Panc1 (cell line): ENCODE measurements around the gene RAD51D. TPM values are rescaled to one million over a fixed set of nuclear protein-coding genes. Genes with fewer than 3 reads are reported as not detected.

Experiments used
- ATAC-seq: fragments of 200-7000 bp; cut with Tn5 transposase; 2 replicates; pipeline ENCODE4 v1.9.1; 2020; ENCODE audit warnings: mild to moderate bottlenecking, moderate library complexity
- BruUV-seq: library from RNA; stranded (reverse); fragments of 400-500 nt; replicated peaks from 2 replicates; lab custom pipeline; 2021; lab: Mats Ljungman, UMichigan
- CTCF ChIA-PET: fragments of 300-600 bp; sonication (Branson Sonifier 250); formaldehyde crosslinking; loops from one replicate; lab custom pipeline; 2022; ENCODE audit warnings: antibody characterized with exemption; lab: Charles Lee
- POLR2A ChIA-PET: fragments of 300-600 bp; sonication (Branson Sonifier 250); formaldehyde crosslinking; loops from one replicate; lab custom pipeline; 2022; ENCODE audit warnings: antibody characterized with exemption; lab: Charles Lee
- DNase-seq: peaks from one replicate; pipeline ENCODE4 v3.0.0-alpha.2; 2010; ENCODE audit warnings: low read depth, low spot score
- H3K27ac ChIP-seq: 2 replicates; pipeline ENCODE4 v1.5.1; 2011; ENCODE audit warnings: mild to moderate bottlenecking, low read length, inconsistent platforms
- H3K27me3 ChIP-seq: fragments of 200-500 bp; sonication (Bioruptor generic); 2 replicates; pipeline ENCODE4 v1.6.0; 2014; ENCODE audit warnings: low read length, inconsistent platforms; ENCODE audit not compliant: control insufficient read depth, insufficient read depth
- H3K36me3 ChIP-seq: fragments of 200-500 bp; sonication (Bioruptor generic); 2 replicates; pipeline ENCODE4 v1.5.1; 2014; ENCODE audit warnings: inconsistent platforms, mild to moderate bottlenecking, low read length, moderate library complexity; ENCODE audit not compliant: control insufficient read depth, insufficient read depth
- H3K4me1 ChIP-seq: 2 replicates; pipeline ENCODE4 v1.5.1; 2011; ENCODE audit warnings: inconsistent platforms, mild to moderate bottlenecking, low read length, moderate library complexity; ENCODE audit not compliant: control insufficient read depth, insufficient read depth
- H3K4me3 ChIP-seq, 2 experiments: 2 replicates each; pipeline ENCODE4 v1.5.1; 2011 to 2012; ENCODE audit warnings: low read depth in 2 of 2, low read length in 2 of 2, mild to moderate bottlenecking in 2 of 2, inconsistent platforms in 1 of 2, moderate library complexity in 1 of 2
- H3K9me3 ChIP-seq: fragments of 200-500 bp; sonication (Bioruptor generic); 2 replicates; pipeline ENCODE4 v1.5.1; 2014; ENCODE audit warnings: low read depth, mild to moderate bottlenecking, inconsistent platforms, low read length, moderate library complexity; ENCODE audit not compliant: control insufficient read depth, insufficient read depth
- POLR2AphosphoS5 ChIP-seq: IDR thresholded peaks from 2 replicates; pipeline ENCODE4 v1.6.1; 2012; ENCODE audit warnings: mild to moderate bottlenecking, low read depth, low read length, moderate library complexity
- SIN3A ChIP-seq: IDR thresholded peaks from 2 replicates; pipeline ENCODE4 v1.6.1; 2012; ENCODE audit warnings: low read depth, mild to moderate bottlenecking, low read length, moderate library complexity, borderline replicate concordance; ENCODE audit not compliant: insufficient read depth
- TCF7L2 ChIP-seq: IDR thresholded peaks from 2 replicates; pipeline ENCODE4 v1.6.1; 2011; ENCODE audit warnings: mild to moderate bottlenecking, low read depth, low read length, inconsistent platforms
- in situ Hi-C: cut with HindIII; loops from 2 replicates; pipeline ENCODE4 v1.10.0; 2016; ENCODE audit warnings: low sequenced_read_pairs, low pct_unique_long_range_greater_than_20kb
- intact Hi-C: fragments of 100-400 bp; cut with micrococcal nuclease; formaldehyde crosslinking; loops from one replicate; pipeline ENCODE4 v1.10.0; 2022; ENCODE audit not compliant: unreplicated experiment
- total RNA-seq: library from RNA; stranded (reverse); gene quantifications from one replicate; pipeline ENCODE4 v1.2.1, GENCODE V29; 2021; ENCODE audit not compliant: unreplicated experiment
- TF ChIP-seq, protein P1 (sequence below), 2 experiments: IDR thresholded peaks; 2 replicates each; pipeline ENCODE4 v1.6.1; 2011 to 2012; ENCODE audit warnings: low read depth in 2 of 2, control low read depth in 1 of 2, low read length in 1 of 2, mild to moderate bottlenecking in 1 of 2, moderate library complexity in 1 of 2; ENCODE audit not compliant: insufficient read depth in 1 of 2
- TF ChIP-seq, protein P2 (sequence below): fragments of 450-650 bp; IDR thresholded peaks from 2 replicates; pipeline ENCODE4 v1.5.1; 2017; ENCODE audit warnings: mild to moderate bottlenecking

Gene RAD51D
- total RNA-seq, 1 experiment from 2014 or later: 25.9 TPM

DNA sequence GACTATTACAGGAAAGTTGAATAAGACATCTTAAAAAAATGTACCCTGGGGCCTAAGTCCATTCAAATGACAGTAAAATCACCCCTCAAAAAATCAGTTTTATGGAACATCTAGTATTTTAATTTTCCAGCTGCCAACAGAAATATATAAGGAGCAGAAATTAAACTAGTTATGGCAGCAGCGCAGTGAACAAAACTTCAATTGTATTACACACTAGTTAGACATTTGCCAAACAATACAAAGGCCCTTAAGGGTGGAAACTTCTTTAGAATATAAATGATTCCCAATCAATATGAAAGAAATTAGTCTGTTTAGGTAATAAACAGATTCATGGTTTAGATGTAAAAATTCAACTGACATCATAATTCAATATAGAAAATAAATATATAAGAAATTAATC lies 38.0 kb downstream of the RAD51D start:
- peaks cover 36% of the 10 kb centered on the region for H3K4me1 ChIP-seq
- DNase-seq (no peak), ATAC-seq (no peak)
- TF ChIP-seq SIN3A (no peak), POLR2AphosphoS5 (no peak), TCF7L2 (no peak)
- TF ChIP-seq, protein P1, sequence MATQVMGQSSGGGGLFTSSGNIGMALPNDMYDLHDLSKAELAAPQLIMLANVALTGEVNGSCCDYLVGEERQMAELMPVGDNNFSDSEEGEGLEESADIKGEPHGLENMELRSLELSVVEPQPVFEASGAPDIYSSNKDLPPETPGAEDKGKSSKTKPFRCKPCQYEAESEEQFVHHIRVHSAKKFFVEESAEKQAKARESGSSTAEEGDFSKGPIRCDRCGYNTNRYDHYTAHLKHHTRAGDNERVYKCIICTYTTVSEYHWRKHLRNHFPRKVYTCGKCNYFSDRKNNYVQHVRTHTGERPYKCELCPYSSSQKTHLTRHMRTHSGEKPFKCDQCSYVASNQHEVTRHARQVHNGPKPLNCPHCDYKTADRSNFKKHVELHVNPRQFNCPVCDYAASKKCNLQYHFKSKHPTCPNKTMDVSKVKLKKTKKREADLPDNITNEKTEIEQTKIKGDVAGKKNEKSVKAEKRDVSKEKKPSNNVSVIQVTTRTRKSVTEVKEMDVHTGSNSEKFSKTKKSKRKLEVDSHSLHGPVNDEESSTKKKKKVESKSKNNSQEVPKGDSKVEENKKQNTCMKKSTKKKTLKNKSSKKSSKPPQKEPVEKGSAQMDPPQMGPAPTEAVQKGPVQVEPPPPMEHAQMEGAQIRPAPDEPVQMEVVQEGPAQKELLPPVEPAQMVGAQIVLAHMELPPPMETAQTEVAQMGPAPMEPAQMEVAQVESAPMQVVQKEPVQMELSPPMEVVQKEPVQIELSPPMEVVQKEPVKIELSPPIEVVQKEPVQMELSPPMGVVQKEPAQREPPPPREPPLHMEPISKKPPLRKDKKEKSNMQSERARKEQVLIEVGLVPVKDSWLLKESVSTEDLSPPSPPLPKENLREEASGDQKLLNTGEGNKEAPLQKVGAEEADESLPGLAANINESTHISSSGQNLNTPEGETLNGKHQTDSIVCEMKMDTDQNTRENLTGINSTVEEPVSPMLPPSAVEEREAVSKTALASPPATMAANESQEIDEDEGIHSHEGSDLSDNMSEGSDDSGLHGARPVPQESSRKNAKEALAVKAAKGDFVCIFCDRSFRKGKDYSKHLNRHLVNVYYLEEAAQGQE (IDR thresholded peaks at IDR 0.05; ENCODE audit: insufficient read depth in 1 of 2, low read depth in 2 of 2, low read length in 1 of 2): no peak
- TF ChIP-seq, protein P2, sequence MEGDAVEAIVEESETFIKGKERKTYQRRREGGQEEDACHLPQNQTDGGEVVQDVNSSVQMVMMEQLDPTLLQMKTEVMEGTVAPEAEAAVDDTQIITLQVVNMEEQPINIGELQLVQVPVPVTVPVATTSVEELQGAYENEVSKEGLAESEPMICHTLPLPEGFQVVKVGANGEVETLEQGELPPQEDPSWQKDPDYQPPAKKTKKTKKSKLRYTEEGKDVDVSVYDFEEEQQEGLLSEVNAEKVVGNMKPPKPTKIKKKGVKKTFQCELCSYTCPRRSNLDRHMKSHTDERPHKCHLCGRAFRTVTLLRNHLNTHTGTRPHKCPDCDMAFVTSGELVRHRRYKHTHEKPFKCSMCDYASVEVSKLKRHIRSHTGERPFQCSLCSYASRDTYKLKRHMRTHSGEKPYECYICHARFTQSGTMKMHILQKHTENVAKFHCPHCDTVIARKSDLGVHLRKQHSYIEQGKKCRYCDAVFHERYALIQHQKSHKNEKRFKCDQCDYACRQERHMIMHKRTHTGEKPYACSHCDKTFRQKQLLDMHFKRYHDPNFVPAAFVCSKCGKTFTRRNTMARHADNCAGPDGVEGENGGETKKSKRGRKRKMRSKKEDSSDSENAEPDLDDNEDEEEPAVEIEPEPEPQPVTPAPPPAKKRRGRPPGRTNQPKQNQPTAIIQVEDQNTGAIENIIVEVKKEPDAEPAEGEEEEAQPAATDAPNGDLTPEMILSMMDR: no peak
- no TSS peak for BruUV-seq
- no peaks in the 10 kb centered on the region for H3K9me3 ChIP-seq
- H3K4me3 ChIP-seq: no peak overlapping the region
- in situ Hi-C loops (no loop called here), intact Hi-C loops (no loop called here)
- no peaks in the 10 kb centered on the region for H3K27me3 ChIP-seq
- CTCF ChIA-PET: interaction anchor here (0.8 kb wide), 1 partner anchor 38 kb away, joined by 3 read pairs; no protein-coding TSS in a partner anchor
- no peaks in the 10 kb centered on the region for H3K36me3 ChIP-seq
- peak overlapping the region; percentile 60; the same call in 1 of the 2 replicates for H3K27ac ChIP-seq
- POLR2A ChIA-PET: interaction anchor here (0.6 kb wide), 1 partner anchor 243 kb away, joined by 3 read pairs; no protein-coding TSS in a partner anchor

DNA sequence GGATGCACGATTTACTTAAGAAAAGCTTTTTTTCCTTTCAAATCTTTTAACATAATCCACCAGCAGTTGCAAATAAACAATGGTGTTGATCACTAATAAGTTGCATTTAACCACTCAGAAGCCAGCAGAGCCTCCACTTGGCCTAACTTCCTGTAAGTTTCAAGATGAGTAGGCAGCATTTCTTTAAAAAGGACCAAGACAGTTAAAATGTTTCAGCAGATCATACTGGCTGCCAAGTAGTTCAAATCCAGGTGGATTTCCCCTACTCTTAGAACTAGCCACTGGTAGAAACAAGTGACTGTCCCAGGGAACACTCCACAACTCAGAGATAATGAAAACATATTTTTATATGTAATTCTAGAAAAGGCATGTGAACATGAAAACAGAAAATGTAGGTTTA lies 39.1 kb downstream of the RAD51D start:
- ATAC-seq (no peak), DNase-seq (no peak)
- H3K4me1 ChIP-seq: peaks cover 34% of the 10 kb centered on the region
- H3K27me3 ChIP-seq: no peaks in the 10 kb centered on the region
- ChIA-PET CTCF (interaction anchor here (0.8 kb wide), 1 partner anchor 37 kb away, joined by 3 read pairs; no protein-coding TSS in a partner anchor), POLR2A (no interaction called here)
- BruUV-seq: no TSS peak
- H3K9me3 ChIP-seq: no peaks in the 10 kb centered on the region
- TF ChIP-seq, protein P2: no peak
- TF ChIP-seq POLR2AphosphoS5: no peak
- intact Hi-C loops (no loop called here), in situ Hi-C loops (no loop called here)
- peak overlapping the region; percentile 25; the same call in 1 of the 2 replicates for H3K27ac ChIP-seq
- H3K36me3 ChIP-seq: no peaks in the 10 kb centered on the region
- no peak overlapping the region for H3K4me3 ChIP-seq
